CD4-positive, alpha-beta T cell (primary cell): Measurements from ENCODE around the gene IFI6. TPM values are rescaled to one million over a fixed set of nuclear protein-coding genes. Genes with fewer than 3 reads are reported as not detected.
"Not testable (repeated sequence)": the region's sequence is repeated elsewhere in the genome, so short reads cannot be mapped to it uniquely, and the experiment has no call there.

Experiments used
- ATAC-seq: fragments of 200-7000 bp; cut with Tn5 transposase; one replicate; pipeline ENCODE4 v1.10.0; 2022; ENCODE audit warnings: mild to moderate bottlenecking; ENCODE audit not compliant: poor library complexity
- CTCF ChIA-PET: fragments of 350-600 bp; sonication (Branson Sonifier 250); formaldehyde crosslinking; loops from one replicate; lab custom pipeline; 2021; ENCODE audit warnings: antibody characterized with exemption, inconsistent platforms; lab: Charles Lee
- POLR2A ChIA-PET: fragments of 350-600 bp; sonication (Branson Sonifier 250); formaldehyde crosslinking; loops from one replicate; lab custom pipeline; 2021; ENCODE audit warnings: antibody characterized with exemption, inconsistent platforms; lab: Charles Lee
- DNase-seq, 14 experiments: peaks; one replicate each; pipeline ENCODE4 v3.0.0-alpha.2; 2013 to 2020; ENCODE audit warnings: mixed read lengths in 2 of 14
- H3K27ac ChIP-seq, 2 donors: one replicate each; pipeline versions ENCODE4 v1.5.1 to v1.7.0; 2013; ENCODE audit warnings: low read length in 2 of 2, low read depth in 1 of 2, mild to moderate bottlenecking in 1 of 2
- H3K27me3 ChIP-seq, 2 experiments: 1 replicate in 1 of 2; 2 replicates in 1 of 2; pipeline versions ENCODE4 v1.6.1 to v1.7.0; 2013; ENCODE audit warnings: low read length in 2 of 2, control low read depth in 1 of 2, mild to moderate bottlenecking in 1 of 2, moderate library complexity in 1 of 2; ENCODE audit not compliant: insufficient read depth in 2 of 2, control insufficient read depth in 1 of 2
- H3K36me3 ChIP-seq: one replicate; pipeline ENCODE4 v1.6.1; 2013; ENCODE audit warnings: low read length, control low read depth; ENCODE audit not compliant: insufficient read depth
- H3K4me1 ChIP-seq: one replicate; pipeline ENCODE4 v1.6.1; 2013; ENCODE audit warnings: low read length, control low read depth; ENCODE audit not compliant: insufficient read depth
- H3K4me3 ChIP-seq: one replicate; pipeline ENCODE4 v1.5.1; 2013; ENCODE audit warnings: mild to moderate bottlenecking, low read length, moderate library complexity
- H3K9me3 ChIP-seq, 2 experiments: 1 replicate in 1 of 2; 2 replicates in 1 of 2; pipeline versions ENCODE4 v1.6.1 to v1.7.0; 2013; ENCODE audit warnings: low read length in 2 of 2, mild to moderate bottlenecking in 2 of 2, control low read depth in 1 of 2, moderate library complexity in 1 of 2; ENCODE audit not compliant: control insufficient read depth in 1 of 2, insufficient read depth in 1 of 2
- H3K27ac Mint-ChIP-seq: one replicate; pipeline ENCODE4 v1.8.0; 2020; ENCODE audit warnings: mixed read lengths
- H3K27me3 Mint-ChIP-seq: one replicate; pipeline ENCODE4 v1.8.0; 2021; ENCODE audit warnings: mixed read lengths
- H3K36me3 Mint-ChIP-seq: one replicate; pipeline ENCODE4 v1.8.0; 2021; ENCODE audit warnings: low read depth, mixed read lengths
- H3K4me1 Mint-ChIP-seq: one replicate; pipeline ENCODE4 v1.8.0; 2021; ENCODE audit warnings: low read depth, mixed read lengths
- H3K4me3 Mint-ChIP-seq: one replicate; pipeline ENCODE4 v1.8.0; 2020; ENCODE audit warnings: mild to moderate bottlenecking, mixed read lengths
- H3K9me3 Mint-ChIP-seq: one replicate; pipeline ENCODE4 v1.8.0; 2020; ENCODE audit warnings: mixed read lengths
- intact Hi-C, 2 experiments: fragments of 100-400 bp; cut with DNase I in 1 of 2; cut with micrococcal nuclease in 1 of 2; formaldehyde crosslinking; loops; one replicate each; pipeline versions ENCODE4 v1.15.1 to v1.9.0; 2023 to 2025; cut with DNase I, micrococcal nuclease
- total RNA-seq, 174 experiments: library from RNA in 2 of 174; stranded (reverse) in 2 of 174; gene quantifications; one replicate each; pipeline ENCODE4 v1.2.3 and lab custom pipeline; 2021 to 2026
- TF ChIP-seq, protein P1 (sequence below): fragments of 200-600 bp; IDR thresholded peaks from one replicate; pipeline ENCODE4 v1.8.0; 2022; ENCODE audit warnings: antibody characterized with exemption, mild to moderate bottlenecking

IFI6 gene
- total RNA-seq, 2 experiments from 2014 or later = 33.6 to 36.2 TPM

DNA sequence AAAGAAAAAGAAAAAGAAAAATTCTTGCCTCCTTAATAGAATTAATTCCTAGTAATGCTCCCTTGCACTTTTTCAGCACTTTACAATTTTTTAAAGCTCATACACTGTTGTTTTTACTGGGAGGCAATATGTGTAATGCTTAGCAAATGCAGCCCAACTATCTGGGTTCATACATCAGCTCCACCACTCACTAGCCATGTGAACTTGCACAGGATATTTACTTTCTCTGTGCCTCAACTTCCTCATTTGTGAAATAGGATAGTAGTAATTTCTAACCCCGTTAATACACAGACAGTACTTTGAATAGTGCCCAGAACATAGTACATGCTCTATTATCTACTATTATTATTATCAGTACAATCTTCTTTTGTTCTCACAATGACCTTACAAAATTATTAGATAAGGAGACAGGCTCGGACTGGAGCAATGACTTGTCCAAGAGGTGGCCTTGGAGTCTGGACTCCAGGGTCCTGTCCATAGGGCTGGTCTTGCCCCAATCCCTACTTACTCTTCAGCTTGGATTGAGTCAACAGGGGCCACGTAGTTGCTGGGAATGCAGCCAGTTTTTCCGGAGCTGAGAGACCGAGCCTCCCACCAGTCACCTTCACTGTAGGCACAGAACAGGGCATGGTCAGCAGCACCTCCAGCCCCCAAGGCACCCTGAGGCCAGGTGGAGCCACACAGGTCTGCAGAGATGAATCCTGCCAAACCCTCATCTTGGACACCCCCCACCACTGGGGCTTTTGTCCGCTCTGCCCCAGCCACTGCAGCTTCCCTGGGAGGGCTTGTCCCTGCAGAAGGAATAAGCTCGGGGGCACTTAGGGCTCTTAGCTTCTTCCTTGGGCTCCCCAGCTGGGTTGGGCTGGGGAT lies 50.7 kb downstream of the IFI6 start:
- ATAC-seq (no peak), DNase-seq (no peak)
- peaks cover 73% of the 10 kb centered on the region for H3K4me1 ChIP-seq
- TF ChIP-seq, protein P1, sequence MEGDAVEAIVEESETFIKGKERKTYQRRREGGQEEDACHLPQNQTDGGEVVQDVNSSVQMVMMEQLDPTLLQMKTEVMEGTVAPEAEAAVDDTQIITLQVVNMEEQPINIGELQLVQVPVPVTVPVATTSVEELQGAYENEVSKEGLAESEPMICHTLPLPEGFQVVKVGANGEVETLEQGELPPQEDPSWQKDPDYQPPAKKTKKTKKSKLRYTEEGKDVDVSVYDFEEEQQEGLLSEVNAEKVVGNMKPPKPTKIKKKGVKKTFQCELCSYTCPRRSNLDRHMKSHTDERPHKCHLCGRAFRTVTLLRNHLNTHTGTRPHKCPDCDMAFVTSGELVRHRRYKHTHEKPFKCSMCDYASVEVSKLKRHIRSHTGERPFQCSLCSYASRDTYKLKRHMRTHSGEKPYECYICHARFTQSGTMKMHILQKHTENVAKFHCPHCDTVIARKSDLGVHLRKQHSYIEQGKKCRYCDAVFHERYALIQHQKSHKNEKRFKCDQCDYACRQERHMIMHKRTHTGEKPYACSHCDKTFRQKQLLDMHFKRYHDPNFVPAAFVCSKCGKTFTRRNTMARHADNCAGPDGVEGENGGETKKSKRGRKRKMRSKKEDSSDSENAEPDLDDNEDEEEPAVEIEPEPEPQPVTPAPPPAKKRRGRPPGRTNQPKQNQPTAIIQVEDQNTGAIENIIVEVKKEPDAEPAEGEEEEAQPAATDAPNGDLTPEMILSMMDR = no peak
- H3K27ac Mint-ChIP-seq = no peak overlapping the region
- intact Hi-C loops = no loop called here
- no peaks in the 10 kb centered on the region for H3K36me3 Mint-ChIP-seq
- H3K9me3 ChIP-seq = no peaks in the 10 kb centered on the region
- ChIA-PET CTCF (interaction anchor here (0.7 to 1.0 kb wide), 4 partner anchors 12 to 325 kb away, joined by 3 to 5 read pairs (median 4); no protein-coding TSS in a partner anchor), POLR2A (interaction anchor here (1.3 kb wide), 1 partner anchor 12 kb away, joined by 3 read pairs; no protein-coding TSS in a partner anchor)
- no peaks in the 10 kb centered on the region for H3K27me3 ChIP-seq
- no peak overlapping the region for H3K4me3 ChIP-seq
- H3K4me1 Mint-ChIP-seq = peaks cover 50% of the 10 kb centered on the region
- H3K9me3 Mint-ChIP-seq = no peaks in the 10 kb centered on the region
- H3K4me3 Mint-ChIP-seq = no peak overlapping the region
- no peaks in the 10 kb centered on the region for H3K36me3 ChIP-seq
- H3K27ac ChIP-seq = no peak overlapping the region
- H3K27me3 Mint-ChIP-seq = no peaks in the 10 kb centered on the region

DNA sequence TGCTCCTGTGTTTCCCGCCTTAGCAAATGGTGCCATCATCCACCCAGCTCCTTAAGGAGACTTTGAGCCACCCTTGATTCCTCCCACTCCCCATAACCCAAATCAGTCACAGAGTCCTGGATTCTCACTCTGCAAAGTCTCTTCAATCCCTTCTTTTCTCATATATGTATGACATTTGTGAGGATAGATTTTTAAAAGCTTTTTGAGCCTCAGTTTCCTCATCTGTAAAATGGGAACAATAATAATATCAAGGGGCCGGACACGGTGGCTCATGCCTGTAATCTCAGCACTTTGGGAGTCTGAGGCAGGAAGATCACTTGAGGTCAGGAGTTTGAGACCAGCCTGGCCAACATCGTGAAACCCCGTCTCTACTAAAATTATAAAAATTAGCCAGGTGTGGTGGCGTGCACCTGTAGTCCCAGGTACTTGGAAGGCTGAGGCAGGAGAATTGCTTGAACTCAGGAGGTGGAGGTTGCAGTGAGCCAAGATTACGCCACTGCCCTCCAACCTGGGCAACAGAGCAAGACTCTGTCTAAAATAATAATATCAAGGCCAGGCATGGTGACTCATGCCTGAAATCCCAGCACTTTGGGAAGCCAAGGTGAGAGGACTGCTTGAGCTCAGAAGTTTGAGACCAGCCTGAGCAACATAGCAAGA lies 52.1 kb downstream of the IFI6 start:
- not testable (repeated sequence) for DNase-seq, ATAC-seq, H3K36me3 Mint-ChIP-seq, H3K4me3 Mint-ChIP-seq, H3K27me3 ChIP-seq, H3K36me3 ChIP-seq, H3K9me3 Mint-ChIP-seq, H3K4me3 ChIP-seq, H3K27ac ChIP-seq, H3K9me3 ChIP-seq, H3K27me3 Mint-ChIP-seq
- ChIA-PET POLR2A (interaction anchor here (1.3 to 3.9 kb wide), 3 partner anchors 13 to 43 kb away, joined by 3 to 23 read pairs (median 3); partner anchors contain the start of gene AHDC1), CTCF (interaction anchor here (1.6 kb wide), 1 partner anchor 43 kb away, joined by 6 read pairs; no protein-coding TSS in a partner anchor)
- H3K4me1 ChIP-seq = peaks cover 73% of the 10 kb centered on the region
- intact Hi-C loops = loop anchor here in 1 of 2 experiments (2.0 kb wide), 1 partner anchor 43 kb away; no protein-coding TSS in a partner anchor
- Mint-ChIP-seq H3K27ac (peak overlapping the region; percentile 80), H3K4me1 (peaks cover 59% of the 10 kb centered on the region)

DNA sequence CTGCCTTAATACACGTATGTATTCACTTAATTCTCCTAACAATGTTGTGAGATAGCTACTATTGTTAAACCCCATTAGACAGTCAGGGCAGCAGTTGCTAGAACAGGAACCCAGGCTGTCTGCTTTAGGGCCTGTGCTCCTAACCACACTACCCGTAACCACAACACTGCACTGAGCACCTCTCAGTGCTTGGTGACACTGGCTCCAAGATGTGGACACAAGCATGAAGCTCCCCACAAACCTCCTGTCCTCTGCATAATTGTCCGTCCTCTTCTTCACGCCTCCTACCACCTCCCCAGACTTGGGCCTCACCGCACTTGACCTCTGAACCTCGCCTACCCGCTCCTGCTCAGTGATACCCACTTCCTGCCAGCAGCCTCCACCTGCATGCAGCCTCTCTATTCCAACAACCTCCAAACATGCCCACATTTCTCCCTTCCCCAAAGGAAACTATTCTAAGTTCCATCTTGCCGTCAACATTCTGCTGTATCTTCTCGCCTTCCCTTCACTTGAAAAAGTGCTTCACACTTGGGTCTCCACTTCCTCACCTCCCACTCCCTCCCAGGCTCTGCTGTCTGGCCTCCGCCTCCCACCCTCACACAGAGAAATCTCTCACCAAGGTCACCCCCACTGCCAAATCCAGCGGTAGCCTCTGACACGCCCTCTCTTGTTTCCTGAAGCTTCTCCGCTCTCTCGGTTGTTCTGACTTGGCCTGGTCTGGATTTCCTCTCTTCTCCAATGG lies 53.5 kb downstream of the IFI6 start:
- intact Hi-C loops = loop anchor here in 1 of 2 experiments (2.0 kb wide), 1 partner anchor 44 kb away; no protein-coding TSS in a partner anchor
- Mint-ChIP-seq H3K27ac (peak overlapping the region; percentile 80), H3K4me3 (peak overlapping the region; percentile 35), H3K9me3 (no peaks in the 10 kb centered on the region), H3K4me1 (peaks cover 72% of the 10 kb centered on the region), H3K36me3 (no peaks in the 10 kb centered on the region), H3K27me3 (no peaks in the 10 kb centered on the region)
- Histone ChIP-seq H3K9me3 (no peaks in the 10 kb centered on the region), H3K4me3 (no peak overlapping the region), H3K4me1 (peaks cover 73% of the 10 kb centered on the region), H3K27me3 (no peaks in the 10 kb centered on the region), H3K27ac (peak overlapping the region; percentile 65 to 77), H3K36me3 (no peaks in the 10 kb centered on the region)
- ATAC-seq (peak; percentile 97), DNase-seq (peak in 13 of 14 experiments; percentile 35 to 81 (median 43))
- ChIA-PET CTCF (interaction anchor here (0.6 to 1.6 kb wide), 4 partner anchors 9 to 62 kb away, joined by 3 to 6 read pairs (median 3); no protein-coding TSS in a partner anchor), POLR2A (interaction anchor here (0.6 to 3.9 kb wide), 6 partner anchors 8 to 213 kb away, joined by 3 to 23 read pairs (median 3); partner anchors contain the start of gene AHDC1)
- TF ChIP-seq, protein P1 = no peak
